Activated CD8-positive, alpha-beta memory T cell treated with anti-CD3 and anti-CD28 coated beads for 48 hours (primary cell): ENCODE data around the gene IL19.
"Not testable (repeated sequence)": the region's sequence is repeated elsewhere in the genome, so short reads cannot be mapped to it uniquely, and the experiment has no call there.

Experiments used
- DNase-seq, 3 experiments: peaks; one replicate each; pipeline ENCODE4 v3.0.0-alpha.2; 2020; ENCODE audit warnings: low read depth in 2 of 3, low spot score in 2 of 3

IL19 gene

GRCh38 chr1:206829282-206829681 is 58.7 kb downstream of the IL19 start:
- DNase-seq, result no peak

- DNase-seq, result no peak
Measured at GRCh38 chr1:206829875-206830274, 59.3 kb downstream of the IL19 start.

- no peak for DNase-seq
Measured at GRCh38 chr1:206831650-206832049, 61.1 kb downstream of the IL19 start.

GRCh38 chr1:206832352-206832880 is 61.8 kb downstream of the IL19 start:
- DNase-seq, result no peak

- no peak for DNase-seq
Measured at GRCh38 chr1:206833106-206833680, 62.6 kb downstream of the IL19 start.

- no peak for DNase-seq
Measured at GRCh38 chr1:206833801-206834200, 63.2 kb downstream of the IL19 start.

GRCh38 chr1:206834217-206834616 is 63.6 kb downstream of the IL19 start:
- no peak for DNase-seq

GRCh38 chr1:206834711-206835110 is 64.1 kb downstream of the IL19 start:
- no peak for DNase-seq

GRCh38 chr1:206835186-206835585 is 64.6 kb downstream of the IL19 start:
- DNase-seq, result no peak

GRCh38 chr1:206836111-206836510 is 65.5 kb downstream of the IL19 start:
- DNase-seq, result no peak

- no peak for DNase-seq
Measured at GRCh38 chr1:206839006-206839560, 68.5 kb downstream of the IL19 start.

GRCh38 chr1:206839857-206840256 is 69.3 kb downstream of the IL19 start:
- no peak for DNase-seq

GRCh38 chr1:206841609-206842323 is 71.2 kb downstream of the IL19 start:
- no peak for DNase-seq

- no peak for DNase-seq
Measured at GRCh38 chr1:206842854-206843253, 72.3 kb downstream of the IL19 start.

GRCh38 chr1:206843626-206844025 is 73.1 kb downstream of the IL19 start:
- DNase-seq, result no peak

GRCh38 chr1:206846487-206846886 is 75.9 kb downstream of the IL19 start:
- DNase-seq, result no peak

- no peak for DNase-seq
Measured at GRCh38 chr1:206847337-206847834, 76.8 kb downstream of the IL19 start.

GRCh38 chr1:206847946-206848345 is 77.4 kb downstream of the IL19 start:
- DNase-seq, result no peak

GRCh38 chr1:206850401-206850800 is 79.8 kb downstream of the IL19 start:
- no peak for DNase-seq

- DNase-seq, result no peak
Measured at GRCh38 chr1:206851341-206852010, 80.9 kb downstream of the IL19 start.

GRCh38 chr1:206852662-206853061 is 82.1 kb downstream of the IL19 start:
- not testable (repeated sequence) for DNase-seq

- DNase-seq, result not testable (repeated sequence)
Measured at GRCh38 chr1:206853696-206854095, 83.1 kb downstream of the IL19 start.
